ENCODE data around the gene DLK2. TPM values are rescaled to one million over a fixed set of nuclear protein-coding genes. Genes with fewer than 3 reads are reported as not detected.
"Not testable (repeated sequence)": the region's sequence is repeated elsewhere in the genome, so short reads cannot be mapped to it uniquely, and the experiment has no call there.

The DLK2 gene
- total RNA-seq, 1 experiment from 2014 or later, result 30.2 TPM

GRCh38 chr6:43500921-43501320 is 45.6 kb upstream of the DLK2 start:
- Mint-ChIP-seq H3K4me3 (ENCODE audit: unreplicated experiment) (no peak overlapping the region), H3K4me1 (ENCODE audit: insufficient read depth, unreplicated experiment) (peaks cover 13% of the 10 kb centered on the region), H3K27me3 (ENCODE audit: insufficient read depth, unreplicated experiment) (no peaks in the 10 kb centered on the region), H3K9me3 (ENCODE audit: unreplicated experiment) (no peaks in the 10 kb centered on the region), H3K27ac (ENCODE audit: low read depth, unreplicated experiment) (no peak overlapping the region), H3K36me3 (ENCODE audit: insufficient read depth, unreplicated experiment) (peaks cover 88% of the 10 kb centered on the region)
- no peak for DNase-seq (ENCODE audit: unreplicated experiment)
- BruUV-seq (replicated peaks), result no TSS peak
- no peak for TF ChIP-seq CTCF (IDR thresholded peaks at IDR 0.05; ENCODE audit: unreplicated experiment)
- ChIA-PET CTCF (interaction anchor here (0.6 to 1.9 kb wide), 11 partner anchors 13 to 167 kb away, joined by 3 to 11 read pairs (median 3); partner anchors contain the start of genes POLR1C, YIPF3 and ZNF318), POLR2A (interaction anchor here (0.6 kb wide), 2 partner anchors 16 to 235 kb away, joined by 3 to 4 read pairs; partner anchors contain the start of genes POLR1C and YIPF3)
- intact Hi-C loops (cut with micrococcal nuclease), result no loop called here

GRCh38 chr6:43499028-43499815 is 43.9 kb upstream of the DLK2 start:
- TF ChIP-seq CTCF (IDR thresholded peaks at IDR 0.05; ENCODE audit: unreplicated experiment), result no peak
- H3K27me3 Mint-ChIP-seq (ENCODE audit: insufficient read depth, unreplicated experiment), result no peaks in the 10 kb centered on the region
- H3K4me3 Mint-ChIP-seq (ENCODE audit: unreplicated experiment), result no peak overlapping the region
- DNase-seq (ENCODE audit: unreplicated experiment), result no peak
- intact Hi-C loops (cut with micrococcal nuclease), result loop anchor here (5.0 kb wide), 2 partner anchors 132 to 597 kb away; partner anchors contain the start of gene ZNF318
- POLR2A ChIA-PET, result interaction anchor here (9.6 kb wide), 1 partner anchor 19 kb away, joined by 209 read pairs; the partner anchor contains the start of gene TJAP1
- CTCF ChIA-PET, result interaction anchor here (1.5 to 9.0 kb wide), 3 partner anchors 6 to 44 kb away, joined by 4 to 102 read pairs (median 93); partner anchors contain the start of genes DLK2 and TJAP1
- peaks cover 28% of the 10 kb centered on the region for H3K4me1 Mint-ChIP-seq (ENCODE audit: insufficient read depth, unreplicated experiment)
- BruUV-seq (replicated peaks), result TSS peak; percentile 9
- H3K9me3 Mint-ChIP-seq (ENCODE audit: unreplicated experiment), result no peaks in the 10 kb centered on the region
- H3K27ac Mint-ChIP-seq (ENCODE audit: low read depth, unreplicated experiment), result no peak overlapping the region
- peaks cover 84% of the 10 kb centered on the region for H3K36me3 Mint-ChIP-seq (ENCODE audit: insufficient read depth, unreplicated experiment)

- CTCF ChIA-PET, result interaction anchor here (0.6 to 9.0 kb wide), 7 partner anchors 7 to 109 kb away, joined by 3 to 102 read pairs (median 4); partner anchors contain the start of genes DLK2 and TJAP1
- Mint-ChIP-seq H3K4me1 (ENCODE audit: insufficient read depth, unreplicated experiment) (peaks cover 37% of the 10 kb centered on the region), H3K36me3 (ENCODE audit: insufficient read depth, unreplicated experiment) (peaks cover 75% of the 10 kb centered on the region)
- POLR2A ChIA-PET, result interaction anchor here (0.6 to 9.6 kb wide), 5 partner anchors 8 to 138 kb away, joined by 3 to 209 read pairs (median 4); partner anchors contain the start of genes DLK2, POLR1C, TJAP1 and YIPF3
- H3K27ac Mint-ChIP-seq (ENCODE audit: low read depth, unreplicated experiment); H3K9me3 Mint-ChIP-seq (ENCODE audit: unreplicated experiment); DNase-seq (ENCODE audit: unreplicated experiment); H3K4me3 Mint-ChIP-seq (ENCODE audit: unreplicated experiment); H3K27me3 Mint-ChIP-seq (ENCODE audit: insufficient read depth, unreplicated experiment); BruUV-seq (replicated peaks): not testable (repeated sequence)
- intact Hi-C loops (cut with micrococcal nuclease), result loop anchor here (5.0 kb wide), 2 partner anchors 131 to 596 kb away; partner anchors contain the start of gene ZNF318
Observed at GRCh38 chr6:43498291-43498690, 42.9 kb upstream of the DLK2 start.

- intact Hi-C loops (cut with micrococcal nuclease), result loop anchor here (2.0 to 5.0 kb wide), 3 partner anchors 17 to 595 kb away; partner anchors contain the start of gene ZNF318
- Mint-ChIP-seq H3K36me3 (ENCODE audit: insufficient read depth, unreplicated experiment) (peaks cover 69% of the 10 kb centered on the region), H3K9me3 (ENCODE audit: unreplicated experiment) (no peaks in the 10 kb centered on the region), H3K4me3 (ENCODE audit: unreplicated experiment) (peak overlapping the region; percentile 43), H3K4me1 (ENCODE audit: insufficient read depth, unreplicated experiment) (peaks cover 43% of the 10 kb centered on the region), H3K27me3 (ENCODE audit: insufficient read depth, unreplicated experiment) (no peaks in the 10 kb centered on the region), H3K27ac (ENCODE audit: low read depth, unreplicated experiment) (peak overlapping the region; percentile 88)
- TF ChIP-seq CTCF (IDR thresholded peaks at IDR 0.05; ENCODE audit: unreplicated experiment), result no peak
- no TSS peak for BruUV-seq (replicated peaks)
- ChIA-PET CTCF (interaction anchor here (0.5 to 9.0 kb wide), 14 partner anchors 8 to 1097 kb away, joined by 3 to 102 read pairs (median 5); partner anchors contain the start of genes DLK2 and TJAP1), POLR2A (interaction anchor here (0.6 to 9.6 kb wide), 6 partner anchors 9 to 139 kb away, joined by 3 to 209 read pairs (median 4); partner anchors contain the start of genes DLK2, POLR1C, TJAP1 and YIPF3)
- DNase-seq (ENCODE audit: unreplicated experiment), result no peak
Observed at GRCh38 chr6:43497689-43498088, 42.3 kb upstream of the DLK2 start.

Measured in MCF 10A (cell line).